ENCODE results near the gene NOTCH1. TPM values are rescaled to one million over a fixed set of nuclear protein-coding genes. Genes with fewer than 3 reads are reported as not detected.

NOTCH1 gene
- total RNA-seq, 1 donor from 2014 or later = 284 TPM

DNA sequence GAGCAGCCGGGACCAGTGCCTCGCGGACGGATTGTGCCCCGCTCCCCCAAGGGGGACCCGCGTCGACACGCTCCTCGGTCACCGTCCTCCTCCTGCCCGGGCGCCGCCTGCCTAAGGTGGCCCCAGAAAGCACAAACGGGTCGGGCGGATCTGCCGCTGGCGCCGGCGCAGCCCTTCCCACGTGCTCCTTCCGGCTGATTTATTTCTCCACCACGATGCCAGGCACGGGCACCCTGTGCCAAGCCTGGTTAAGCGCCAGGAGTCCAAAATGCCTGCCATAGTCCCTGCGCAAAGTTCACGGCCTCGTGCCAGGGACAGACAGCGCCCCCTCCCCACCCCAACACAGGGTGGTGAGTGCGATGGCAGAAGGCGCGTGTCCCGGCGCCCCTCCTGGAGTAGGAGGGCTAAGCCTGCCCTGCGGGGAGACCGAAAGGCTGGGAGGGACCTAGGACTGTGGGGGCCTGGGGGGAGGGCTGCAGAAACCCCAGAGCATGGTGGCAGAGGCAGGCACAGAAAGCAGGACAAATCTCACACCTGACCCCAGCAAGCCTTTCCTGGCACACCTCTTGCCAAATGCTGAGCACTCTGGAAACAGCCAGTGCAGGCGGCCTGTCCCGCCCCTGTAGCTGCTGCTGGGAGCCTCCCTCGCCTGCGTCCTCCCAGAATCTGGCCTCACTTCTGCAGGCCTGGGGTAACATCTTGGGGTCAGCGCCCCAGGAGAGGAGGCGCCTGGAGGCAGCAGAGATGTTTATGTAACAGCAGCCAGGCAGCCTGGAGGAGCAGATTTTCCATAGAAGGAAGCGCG, 1.1 kb upstream of the NOTCH1 start:
- DNase-seq (ENCODE audit: extremely low read depth, low read depth, low spot score) = no peak

DNA sequence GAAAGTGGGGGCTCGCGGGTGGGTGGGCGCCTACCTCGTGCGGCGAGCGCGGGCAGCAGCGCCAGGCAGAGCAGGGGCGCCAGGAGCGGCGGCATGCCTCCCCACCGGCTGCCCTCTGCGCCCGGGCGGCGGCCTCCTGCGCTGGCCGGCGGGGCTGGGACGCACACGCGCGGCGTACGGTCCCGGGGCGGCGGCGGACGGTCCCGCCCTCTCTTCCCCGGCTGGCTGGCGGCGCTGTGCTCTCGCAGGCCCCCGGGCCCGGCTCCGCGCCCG, 220 bp downstream of the NOTCH1 start:
- no peak for DNase-seq (ENCODE audit: extremely low read depth, low read depth, low spot score)

DNA sequence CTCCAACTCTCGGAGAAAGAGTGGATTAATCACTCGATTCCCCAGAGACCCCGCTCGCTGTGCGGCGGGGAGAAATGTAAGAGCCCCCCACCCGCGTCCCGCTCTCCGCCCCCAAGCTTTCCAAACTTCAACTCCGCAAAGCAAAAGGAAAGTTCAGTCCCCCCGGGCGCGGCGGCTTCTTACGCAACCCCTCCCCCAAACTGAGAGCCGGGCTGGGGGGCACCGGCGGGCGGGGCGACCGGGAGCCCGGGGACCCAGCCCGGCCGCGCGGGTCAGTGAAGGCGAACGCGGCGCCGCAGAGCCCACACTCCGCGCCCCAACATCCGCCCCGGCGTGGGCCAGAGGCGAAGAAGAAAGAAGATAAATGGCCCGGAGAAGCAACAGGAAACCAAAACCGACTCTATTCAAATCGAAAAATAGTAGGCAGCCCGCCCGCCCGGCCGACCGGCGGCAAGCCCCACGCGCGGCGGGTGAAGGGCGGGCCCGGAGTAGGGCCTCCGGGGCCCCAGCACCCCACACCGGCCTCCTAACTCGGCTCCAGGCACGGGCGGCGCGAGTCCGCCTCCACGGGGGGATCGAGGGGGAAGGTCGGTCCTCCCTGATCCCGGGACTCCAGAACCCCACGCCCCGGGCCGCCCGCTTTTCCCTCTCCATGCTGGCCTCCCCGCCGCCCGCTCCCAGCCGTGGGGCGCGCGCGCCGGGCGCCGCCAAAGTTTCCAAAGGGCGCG, 720 bp downstream of the NOTCH1 start:
- no peak for DNase-seq (ENCODE audit: extremely low read depth, low read depth, low spot score)

DNA sequence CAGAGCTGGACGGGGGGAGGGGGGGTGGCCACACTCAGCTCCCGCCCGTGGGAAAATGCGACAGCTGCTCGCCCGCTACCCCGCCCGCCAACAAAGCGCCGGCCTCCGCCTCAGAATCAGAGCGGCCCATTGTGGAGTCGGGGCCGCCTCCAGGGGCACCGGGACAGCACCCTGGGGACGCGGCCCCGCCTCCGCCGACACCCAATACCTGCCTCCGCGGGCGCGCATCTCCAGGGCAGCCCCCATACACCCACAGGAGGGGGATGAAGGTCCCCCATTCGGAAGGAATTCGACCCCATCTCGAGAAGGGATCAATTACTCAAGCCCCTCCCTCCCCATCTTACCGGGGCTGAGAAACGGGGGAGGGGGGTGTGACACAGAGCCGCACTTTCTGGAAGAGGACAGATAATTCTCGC, 1.3 kb downstream of the NOTCH1 start:
- no peak for DNase-seq (ENCODE audit: extremely low read depth, low read depth, low spot score)

DNA sequence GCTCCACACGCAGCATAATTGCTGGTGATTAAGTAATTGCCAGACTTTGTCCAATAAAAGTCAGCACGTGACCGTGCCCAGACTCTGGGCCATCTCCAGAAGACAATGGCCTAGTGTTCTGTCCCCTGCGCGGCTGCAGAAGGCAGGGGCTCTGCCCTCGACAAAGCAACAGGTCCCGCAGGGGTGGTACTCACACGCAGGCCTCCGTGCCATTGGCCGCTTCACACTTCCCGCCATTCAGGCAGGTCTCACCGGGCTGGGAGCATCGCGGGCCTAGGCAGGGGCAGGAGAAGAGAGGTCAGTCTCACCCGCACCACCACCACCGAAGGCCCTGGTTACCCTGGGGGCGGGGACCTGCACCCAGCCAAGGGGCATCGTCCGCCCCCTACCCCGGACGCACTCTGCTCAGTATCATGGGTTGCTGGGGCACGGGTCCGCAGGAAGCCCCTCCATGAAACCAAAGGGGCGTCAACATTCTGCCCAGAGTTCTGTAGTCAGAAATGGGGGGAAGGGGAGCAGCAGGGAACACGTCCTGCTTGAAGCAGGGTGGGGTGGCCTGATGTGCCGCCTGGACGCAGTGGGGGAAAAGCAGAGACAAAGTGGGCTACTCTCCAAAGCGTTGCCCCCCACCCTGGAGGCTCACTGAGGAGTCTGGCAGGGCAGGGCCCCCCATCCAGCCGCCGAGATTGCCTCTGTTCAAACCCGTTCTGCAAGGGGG, 1.9 kb downstream of the NOTCH1 start:
- no peak for DNase-seq (ENCODE audit: extremely low read depth, low read depth, low spot score)

DNA sequence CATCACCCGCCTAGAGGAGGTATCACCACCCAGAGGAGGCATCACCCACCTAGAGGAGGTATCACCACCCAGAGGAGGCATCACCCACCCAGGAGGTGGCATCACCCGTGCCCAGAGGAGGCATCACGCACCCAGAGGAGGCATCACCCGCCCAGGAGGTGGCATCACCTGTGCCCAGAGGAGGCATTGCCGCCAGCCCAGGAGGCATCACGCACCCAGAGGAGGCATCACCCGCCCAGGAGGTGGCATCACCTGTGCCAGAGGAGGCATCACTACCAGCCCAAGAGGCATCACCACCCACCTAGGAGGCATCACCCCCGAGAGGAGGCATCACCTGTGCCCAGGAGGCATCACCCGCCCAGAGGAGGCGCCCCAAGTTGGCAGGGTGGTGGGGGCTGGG, 2.6 kb downstream of the NOTCH1 start:
- no peak for DNase-seq (ENCODE audit: extremely low read depth, low read depth, low spot score)

DNA sequence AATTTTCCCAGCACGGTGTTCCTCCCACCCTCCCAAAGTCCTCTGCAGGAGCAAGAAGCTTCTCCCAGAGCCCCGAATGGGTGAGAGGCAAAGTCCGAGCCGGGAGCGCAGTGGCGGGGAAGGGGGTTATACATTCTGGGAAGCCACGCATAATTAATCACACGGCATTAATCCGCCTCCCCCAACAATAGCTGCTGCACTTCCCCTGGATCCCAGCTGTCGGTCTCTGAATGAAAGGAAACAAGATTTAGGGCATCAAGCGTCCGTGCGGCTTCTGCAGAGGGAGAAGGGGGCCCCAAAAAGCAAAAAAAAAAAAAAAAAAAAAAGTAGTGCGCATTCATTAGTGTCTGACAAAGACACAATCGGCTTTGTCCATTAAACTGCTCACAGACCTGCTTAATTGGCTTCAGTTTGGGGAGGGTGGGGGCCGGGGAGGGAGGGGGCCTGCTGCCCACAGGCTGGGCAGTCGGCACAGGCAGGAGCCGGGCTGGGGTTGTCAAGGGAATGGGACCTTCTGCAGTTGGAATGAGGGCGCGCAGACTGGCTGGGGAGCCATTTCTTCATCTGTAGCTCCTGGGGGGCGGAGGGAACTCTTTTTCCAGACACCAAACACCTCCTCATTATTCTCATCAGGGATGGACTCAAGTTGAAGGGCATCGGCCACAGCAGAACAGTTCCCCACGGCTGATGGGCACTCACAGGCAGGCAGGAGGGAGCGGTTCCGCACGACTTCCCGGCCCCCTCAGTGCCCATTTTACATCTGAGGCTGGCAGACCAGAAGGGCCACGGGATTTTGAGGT, 3.4 kb downstream of the NOTCH1 start:
- no peak for DNase-seq (ENCODE audit: extremely low read depth, low read depth, low spot score)

DNA sequence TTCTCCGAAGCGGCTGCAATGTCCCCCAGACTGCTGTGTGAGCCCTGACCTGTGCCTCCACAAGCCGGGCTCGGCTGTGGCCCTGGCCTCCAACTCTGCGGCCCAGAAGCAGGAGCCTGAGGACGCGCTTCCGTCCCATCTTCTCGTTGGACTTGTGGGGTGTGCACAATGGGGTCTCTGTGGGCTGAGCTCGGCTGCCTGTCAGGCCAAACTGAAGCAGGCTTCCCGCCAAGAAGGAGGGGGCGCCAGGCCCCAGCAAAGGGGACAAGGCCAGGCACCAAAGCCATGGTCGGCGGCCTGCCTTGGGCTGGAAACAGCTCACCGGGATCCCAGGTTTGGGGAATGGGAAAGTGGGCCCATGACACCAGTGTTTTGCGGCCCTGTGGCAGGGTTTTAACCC, 4.1 kb downstream of the NOTCH1 start:
- no peak for DNase-seq (ENCODE audit: extremely low read depth, low read depth, low spot score)

DNA sequence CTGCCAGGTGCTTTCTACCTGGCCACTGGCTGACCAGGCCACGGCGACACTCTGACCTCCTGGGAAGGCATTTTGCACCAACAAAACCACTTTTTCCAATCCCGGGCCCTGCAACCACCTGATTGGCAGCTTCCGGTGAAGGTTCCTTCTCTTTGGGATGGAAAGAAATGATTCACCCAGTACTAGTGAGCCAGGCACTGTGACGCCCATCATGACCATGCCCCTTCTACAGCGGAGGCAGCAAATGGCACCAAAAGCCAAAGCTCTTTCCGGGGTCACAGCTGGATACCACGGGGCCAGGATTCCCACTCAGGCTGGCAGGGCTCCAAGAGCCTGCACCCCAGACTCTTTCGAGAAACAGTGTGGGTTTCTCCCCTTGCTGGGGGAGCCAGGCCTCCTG, 4.7 kb downstream of the NOTCH1 start:
- DNase-seq (ENCODE audit: extremely low read depth, low read depth, low spot score) = no peak

DNA sequence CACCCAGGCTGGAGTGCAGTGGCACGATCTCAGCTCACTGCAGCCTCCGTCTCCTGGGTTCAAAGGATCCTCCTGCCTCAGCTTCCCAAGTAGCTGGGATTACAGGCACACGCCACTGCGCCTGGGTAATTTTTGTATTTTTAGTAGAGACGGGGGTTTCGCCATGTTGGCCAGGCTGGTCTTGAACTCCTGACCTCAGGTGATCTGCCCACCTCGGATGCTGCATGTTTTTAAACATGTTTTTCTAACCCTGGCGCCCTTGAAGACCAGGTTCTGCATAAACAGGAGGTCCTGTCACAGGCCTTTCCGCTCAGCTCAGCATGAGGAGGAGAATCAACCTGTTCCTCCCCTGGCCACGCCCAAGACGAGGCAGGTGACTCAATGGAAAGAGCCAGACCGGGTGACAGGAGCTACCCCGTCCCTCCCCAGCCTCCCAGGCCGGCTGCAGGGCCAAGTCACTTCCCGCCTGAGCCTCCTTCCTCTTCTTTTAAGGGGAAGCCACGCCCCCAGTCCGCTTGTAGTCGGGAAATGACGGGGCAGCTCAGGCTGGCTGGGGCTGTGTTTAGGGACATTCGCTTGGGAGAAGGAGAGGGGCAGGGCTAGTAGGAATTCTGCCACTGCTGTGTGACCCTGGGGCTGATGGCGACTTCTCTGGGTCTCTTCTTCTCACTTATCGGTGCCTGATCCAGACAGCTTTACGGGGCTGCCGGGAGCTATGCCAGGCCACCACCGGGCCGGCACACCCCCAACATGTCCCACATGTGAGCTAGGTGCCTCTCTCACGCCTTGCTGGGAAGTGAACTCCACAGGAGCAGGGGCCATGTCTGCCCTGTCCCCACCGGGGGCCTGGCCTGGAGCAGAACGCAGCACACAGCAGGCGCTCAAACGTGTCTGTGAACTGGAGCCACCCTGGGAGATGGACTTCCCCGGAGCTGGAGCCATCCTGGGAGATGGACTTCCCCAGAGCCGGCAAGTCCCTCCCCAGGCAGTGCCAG, 6.1 kb downstream of the NOTCH1 start:
- DNase-seq (ENCODE audit: extremely low read depth, low read depth, low spot score) = peak; percentile 77

DNA sequence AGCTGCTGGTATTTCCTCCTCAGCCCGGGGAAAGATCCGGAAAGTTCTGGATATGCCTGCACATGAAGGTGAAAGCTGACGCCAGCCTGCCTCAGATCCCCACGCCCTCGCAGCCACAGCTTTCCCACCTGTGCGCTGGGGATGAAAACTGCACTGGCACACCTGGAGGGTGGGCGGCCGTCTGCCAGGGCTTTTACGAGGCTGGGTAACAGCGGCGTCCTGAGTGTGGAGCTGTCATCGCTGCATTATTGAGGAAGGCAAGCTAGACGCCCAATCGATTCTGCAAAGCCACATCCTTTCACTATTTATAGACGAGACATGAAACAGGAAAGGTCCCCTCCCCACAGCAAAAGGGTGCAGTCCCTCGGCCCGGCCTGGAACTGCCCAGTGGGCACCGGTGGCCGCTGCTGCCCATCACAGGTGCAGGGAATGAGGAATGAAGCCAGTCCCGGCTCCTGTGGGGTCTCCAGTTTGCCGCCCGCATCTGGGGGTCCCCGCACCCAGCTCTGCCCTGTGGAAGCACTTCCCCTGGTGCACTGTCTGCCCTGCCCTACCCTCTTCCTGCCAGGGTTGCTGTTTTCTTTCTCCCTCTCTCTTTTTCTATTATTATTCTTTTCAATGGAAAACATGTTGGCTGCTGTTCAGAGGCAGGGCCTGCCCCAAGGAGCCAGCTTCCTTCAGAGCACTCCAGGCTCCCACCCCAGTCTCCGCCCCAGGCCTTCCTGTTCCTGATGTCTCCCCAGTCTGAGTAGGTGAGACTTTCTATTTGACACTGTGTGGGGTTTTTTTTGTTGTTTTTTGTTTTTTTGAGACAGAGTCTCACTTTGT, 7.0 kb downstream of the NOTCH1 start:
- no peak for DNase-seq (ENCODE audit: extremely low read depth, low read depth, low spot score)

DNA sequence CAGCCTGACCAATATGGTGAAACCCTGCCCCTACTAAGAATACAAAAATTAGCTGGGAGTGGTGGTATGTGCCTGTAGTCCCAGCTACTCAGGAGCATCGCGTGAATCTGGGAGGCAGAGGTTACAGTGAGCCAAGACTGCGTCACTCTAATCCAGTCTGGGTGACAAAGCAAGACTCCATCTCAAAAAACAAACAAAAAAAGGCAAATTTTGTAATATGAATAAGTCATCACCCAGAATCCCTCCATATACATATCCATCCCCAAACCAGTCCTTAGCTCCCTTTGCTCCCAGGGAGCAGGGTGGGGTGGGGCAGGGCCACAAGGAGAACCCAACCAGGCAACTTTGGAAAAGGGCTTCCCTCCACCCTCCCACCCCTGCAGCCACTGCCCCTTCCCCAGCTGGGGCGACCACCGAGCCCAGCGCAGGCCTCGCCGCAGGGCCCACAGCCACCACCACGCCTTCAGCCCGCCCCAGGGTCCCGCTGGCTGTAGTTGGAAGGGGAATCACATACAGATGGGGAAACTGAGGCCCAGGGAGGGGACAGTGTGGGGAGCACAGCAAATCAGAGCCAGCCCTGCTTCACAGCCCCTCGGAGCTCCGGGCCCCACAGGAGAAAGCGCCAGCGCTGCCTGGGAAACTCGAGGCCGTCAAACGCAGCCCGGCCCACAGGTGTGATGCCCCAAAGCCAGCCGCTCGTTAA, 7.8 kb downstream of the NOTCH1 start:
- DNase-seq (ENCODE audit: extremely low read depth, low read depth, low spot score) = no peak

DNA sequence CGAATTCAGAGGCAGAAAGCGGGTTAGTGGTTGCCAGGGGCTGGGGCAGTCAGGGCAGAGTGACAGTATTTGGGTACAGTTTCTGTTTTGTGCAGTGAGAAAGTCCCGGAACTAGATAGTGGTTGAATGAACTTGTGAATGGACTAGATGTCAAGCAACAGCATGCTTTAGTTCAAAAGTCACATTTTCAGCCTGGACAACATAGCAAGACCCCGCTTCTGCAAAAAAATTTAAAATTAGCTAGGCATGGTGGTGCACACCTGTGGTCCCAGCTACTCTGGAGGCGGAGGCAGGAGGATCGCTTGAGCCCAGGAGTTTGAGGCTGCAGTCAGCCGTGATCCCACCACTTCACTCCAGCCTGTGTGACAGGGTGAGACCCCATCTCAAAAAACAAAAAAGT, 8.4 kb downstream of the NOTCH1 start:
- DNase-seq (ENCODE audit: extremely low read depth, low read depth, low spot score) = no peak

DNA sequence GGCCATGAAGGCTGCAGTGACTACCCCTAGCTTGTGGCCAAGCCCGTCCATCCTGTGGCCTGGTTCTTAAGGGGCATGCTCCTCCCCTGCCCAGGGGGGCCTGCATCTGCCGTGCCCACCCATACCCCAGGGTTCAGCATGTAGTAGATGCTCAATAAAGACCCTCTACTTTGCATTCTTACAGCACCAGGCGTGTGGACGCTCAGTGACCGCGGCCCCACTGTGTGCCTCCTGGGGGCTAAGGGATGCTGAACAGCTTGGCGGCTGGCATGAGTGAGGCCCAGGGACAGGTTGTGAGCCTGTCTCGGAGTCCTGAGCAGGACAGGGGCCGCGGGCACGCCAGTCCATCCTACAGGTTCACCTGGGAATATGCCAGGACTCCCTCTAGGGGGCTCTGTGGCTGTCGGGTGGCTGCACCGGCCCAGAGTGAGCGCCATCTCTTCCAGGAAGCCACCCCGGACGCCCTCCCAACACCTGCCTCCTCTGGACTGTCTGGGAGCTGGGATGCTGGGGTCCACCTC, 9.1 kb downstream of the NOTCH1 start:
- DNase-seq (ENCODE audit: extremely low read depth, low read depth, low spot score) = no peak

DNA sequence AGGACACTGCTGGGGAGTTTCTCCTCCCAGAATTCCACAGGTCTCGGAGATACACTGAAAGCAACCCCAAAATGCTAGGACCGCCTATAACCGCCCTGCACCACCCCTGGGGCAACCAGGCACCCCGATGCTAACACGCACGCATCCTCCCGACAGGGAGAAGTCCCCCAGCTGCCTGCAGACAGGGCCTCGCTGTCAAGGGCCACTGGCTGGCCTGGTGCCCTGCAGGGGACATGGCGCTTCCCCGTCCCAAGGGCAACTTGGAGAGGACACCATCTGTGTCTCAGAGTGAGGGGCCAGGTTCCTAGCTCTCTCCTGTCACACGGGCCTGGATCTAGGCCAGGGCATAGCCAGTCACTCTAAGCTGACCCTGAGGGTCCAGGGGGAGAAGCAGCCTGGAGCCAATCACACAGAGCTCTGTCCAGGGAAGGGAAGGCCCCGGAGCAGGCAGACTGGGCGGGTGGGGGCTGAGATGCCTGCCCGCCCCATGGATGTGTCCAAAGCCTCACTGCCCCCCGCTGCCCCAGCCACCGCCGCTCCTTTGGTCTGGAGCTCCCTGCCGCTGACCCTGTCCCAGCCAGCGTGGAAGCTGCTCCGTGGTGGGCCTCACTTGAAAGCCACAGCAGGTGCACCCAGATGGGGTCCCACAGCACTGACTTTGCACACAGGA, 9.7 kb downstream of the NOTCH1 start:
- DNase-seq (ENCODE audit: extremely low read depth, low read depth, low spot score) = no peak

DNA sequence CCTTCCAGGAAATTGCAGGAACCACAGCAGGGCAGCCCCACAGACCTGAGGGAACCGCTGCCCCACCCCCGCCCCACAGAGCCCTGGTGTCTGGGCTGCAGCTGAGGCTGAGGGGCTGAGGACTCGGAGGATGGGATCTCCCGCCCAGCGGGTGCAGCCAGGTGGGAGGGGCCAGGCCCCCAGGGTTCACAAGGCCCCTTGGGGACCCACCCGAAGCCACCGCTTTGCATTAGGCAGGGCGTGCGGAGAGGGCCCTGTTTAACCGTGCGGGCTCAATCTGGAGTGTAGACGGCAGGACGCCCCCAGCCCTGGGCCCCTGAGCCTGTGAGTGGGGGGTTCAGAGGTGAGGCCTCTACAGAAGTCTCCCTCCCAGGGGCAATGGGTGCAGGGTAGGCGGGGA, 10.8 kb downstream of the NOTCH1 start:
- no peak for DNase-seq (ENCODE audit: extremely low read depth, low read depth, low spot score)

DNA sequence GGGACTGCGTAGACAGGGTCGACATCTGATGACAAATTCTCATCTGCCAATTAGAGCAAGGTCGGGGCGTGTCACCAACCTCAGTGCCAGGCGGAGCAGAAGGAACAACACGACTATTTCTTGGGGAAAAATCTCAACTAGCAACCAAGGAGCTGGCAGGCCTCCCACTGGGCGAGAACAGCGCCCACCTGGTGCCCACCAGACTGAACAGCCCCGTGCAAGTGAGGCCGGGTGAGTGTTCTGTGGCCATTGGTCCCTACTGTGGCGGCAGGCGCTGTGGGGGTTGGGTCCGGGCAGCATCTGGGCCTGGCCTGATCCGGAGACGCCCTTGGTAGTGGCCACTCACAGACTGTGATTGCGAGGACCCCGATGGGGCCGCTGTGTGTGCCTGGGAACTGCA, 11.5 kb downstream of the NOTCH1 start:
- DNase-seq (ENCODE audit: extremely low read depth, low read depth, low spot score) = no peak

DNA sequence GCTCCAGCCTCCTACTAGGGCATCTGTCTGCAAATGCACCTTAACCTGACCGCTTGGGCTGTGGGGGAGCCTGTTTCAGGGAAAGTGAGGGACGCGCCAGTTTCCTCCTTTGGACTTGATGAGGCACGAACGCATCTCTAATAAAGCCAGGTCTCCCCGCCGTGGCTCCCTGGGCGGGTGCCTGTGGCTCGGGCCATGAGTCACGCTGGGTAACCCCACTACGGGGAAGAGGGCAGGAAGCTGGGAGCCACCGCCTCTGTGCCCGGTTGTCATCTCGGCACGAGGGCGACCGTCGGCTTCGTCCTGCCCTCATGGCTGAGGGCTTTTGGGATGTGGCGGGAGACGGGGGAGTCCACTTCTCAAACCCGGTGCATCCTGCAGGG, 12.1 kb downstream of the NOTCH1 start:
- no peak for DNase-seq (ENCODE audit: extremely low read depth, low read depth, low spot score)
